Measurements from ENCODE around the gene CCL1. TPM values are rescaled to one million over a fixed set of nuclear protein-coding genes. Genes with fewer than 3 reads are reported as not detected.

CCL1 gene
- total and polyA plus RNA-seq, 2 donors from 2014 or later, result not detected

GRCh38 chr17:34311291-34311690 lies 51.7 kb downstream of the CCL1 start:
- Histone ChIP-seq H3K9ac (ENCODE audit: low read length in 3 of 3) (no peak overlapping the region), H3K27ac (ENCODE audit: low read depth in 2 of 2, low read length in 2 of 2) (no peak overlapping the region), H3K4me3 (ENCODE audit: low read length in 3 of 3) (no peak overlapping the region), H3K27me3 (ENCODE audit: control insufficient read depth, insufficient read depth, low read length) (no peaks in the 10 kb centered on the region), H3K9me3 (ENCODE audit: control insufficient read depth in 2 of 3, insufficient read depth in 1 of 3, low read length in 3 of 3) (no peaks in the 10 kb centered on the region), H3K4me1 (ENCODE audit: control insufficient read depth in 2 of 3, insufficient read depth in 2 of 3, low read depth in 1 of 3, low read length in 3 of 3) (peaks cover 0 to 10% (median 5%) of the 10 kb centered on the region in 3 donors), H3K36me3 (ENCODE audit: control insufficient read depth in 2 of 3, insufficient read depth in 3 of 3, low read length in 3 of 3) (no peaks in the 10 kb centered on the region)
- FAIRE-seq (no peak), DNase-seq (no peak)
- intact Hi-C loops (cut with DNase I), result loop anchor here (10.0 kb wide), 1 partner anchor 56 kb away; the partner anchor contains the start of gene CCL2
- TF ChIP-seq CTCF (IDR thresholded peaks at IDR 0.05; ENCODE audit: borderline replicate concordance, extremely low read depth, insufficient read depth), result no peak

Other genes starting within 250 kb of the CCL1 start
- gene CCL2, start 107.9 kb downstream of the CCL1 start, total RNA-seq, result 49.9 TPM
- gene CCL2, start 107.9 kb downstream of the CCL1 start, polyA plus RNA-seq (ENCODE audit: insufficient read depth, low read depth, low replicate concordance), result 53.5 TPM
- gene CCL7, start 93.0 kb downstream of the CCL1 start, total RNA-seq, result not detected
- not detected for gene CCL7, start 93.0 kb downstream of the CCL1 start, polyA plus RNA-seq (ENCODE audit: insufficient read depth, low read depth, low replicate concordance)
- not detected for gene CCL11, start 77.5 kb downstream of the CCL1 start, total RNA-seq
- 1.0 TPM for gene CCL11, start 77.5 kb downstream of the CCL1 start, polyA plus RNA-seq (ENCODE audit: insufficient read depth, low read depth, low replicate concordance)
- gene CCL8, start 43.8 kb downstream of the CCL1 start, total RNA-seq, result not detected
- gene CCL8, start 43.8 kb downstream of the CCL1 start, polyA plus RNA-seq (ENCODE audit: insufficient read depth, low read depth, low replicate concordance), result not detected
- gene CCL13, start 6.8 kb downstream of the CCL1 start, total RNA-seq, result 1.1 TPM
- gene CCL13, start 6.8 kb downstream of the CCL1 start, polyA plus RNA-seq (ENCODE audit: insufficient read depth, low read depth, low replicate concordance), result not detected
- gene TMEM132E, start 216.3 kb upstream of the CCL1 start, total RNA-seq, result 1.1 TPM
- 4.3 TPM for gene TMEM132E, start 216.3 kb upstream of the CCL1 start, polyA plus RNA-seq (ENCODE audit: insufficient read depth, low read depth, low replicate concordance)